GM19372 (cell line): Measurements from ENCODE around the gene TMEM178B.
"Not testable (repeated sequence)": the region's sequence is repeated elsewhere in the genome, so short reads cannot be mapped to it uniquely, and the experiment has no call there.

Experiments used
- ATAC-seq: cut with Tn5 transposase; IDR thresholded peaks from one replicate; pipeline ENCODE4 v1.9.1; 2021; ENCODE audit warnings: mild to moderate bottlenecking, low read depth, moderate library complexity; ENCODE audit not compliant: unreplicated experiment

Gene TMEM178B

DNA sequence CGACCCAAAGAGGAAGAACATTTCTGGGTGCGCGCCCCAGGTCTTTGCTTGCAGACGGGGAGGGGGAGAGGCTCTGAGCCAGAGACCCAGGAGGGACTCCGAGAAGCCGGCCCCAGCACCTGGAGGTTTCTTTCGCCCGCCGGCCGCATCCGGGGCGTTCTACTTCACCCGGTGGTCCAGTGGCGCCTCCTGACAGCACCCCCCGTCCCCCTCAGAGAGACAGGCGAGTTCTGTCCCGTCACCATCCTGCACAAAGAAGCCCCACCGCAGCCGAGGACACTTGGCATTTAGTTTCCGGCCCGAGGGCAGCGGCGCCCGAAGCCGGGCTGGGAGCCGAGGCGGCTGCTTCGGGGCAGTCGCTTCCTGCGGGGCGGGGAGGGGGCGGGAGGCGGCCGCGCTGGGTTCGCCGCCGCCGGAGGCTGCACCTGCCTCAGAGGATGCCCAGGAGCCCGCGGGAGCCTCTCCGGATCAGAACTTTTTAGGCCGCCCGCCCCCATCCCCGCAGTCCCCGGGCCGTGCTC is at the start of gene TMEM178B:
Gene TMEM178B (plus strand): TSS at position 424 of the 521 bp plus-strand sequence.
- ATAC-seq: no peak

DNA sequence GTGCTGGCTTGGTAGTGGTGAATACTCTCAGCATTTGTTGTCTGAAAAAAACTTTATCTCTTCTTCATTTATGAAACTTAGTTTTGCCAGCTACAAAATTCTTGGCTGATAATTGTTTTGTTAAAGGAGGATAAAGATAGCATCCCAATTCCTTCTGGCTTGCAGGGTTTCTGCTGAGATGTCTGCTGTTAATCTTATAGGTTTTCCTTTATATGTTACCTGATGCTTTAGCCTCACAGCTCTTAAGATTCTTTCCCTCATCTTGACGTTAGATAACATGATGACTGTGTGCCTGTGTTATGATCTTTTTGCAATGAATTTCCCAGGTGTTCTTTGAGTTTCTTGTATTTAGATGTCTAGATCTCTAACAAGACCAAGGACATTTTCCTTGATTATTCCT is 49.2 kb upstream of the TMEM178B start:
- no peak for ATAC-seq

DNA sequence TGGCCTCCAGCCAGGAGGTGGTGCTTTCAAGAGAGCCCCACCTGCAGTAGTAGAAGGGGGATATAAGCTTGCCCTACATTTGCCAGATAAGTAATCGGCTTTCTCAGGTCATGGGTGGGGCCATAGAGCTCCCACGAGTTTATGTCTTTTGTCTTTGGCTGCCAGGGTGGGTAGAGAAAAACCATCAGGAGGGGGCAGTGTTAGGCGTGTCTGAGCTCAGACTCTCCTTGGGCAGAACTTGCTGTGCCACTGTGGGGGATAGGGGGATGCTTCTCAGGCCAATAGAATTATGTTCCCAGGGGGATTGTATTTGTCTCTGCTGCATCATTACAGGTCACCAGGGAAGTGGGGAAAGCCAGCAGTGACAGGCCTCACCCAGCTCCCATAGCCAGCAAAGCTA is 46.8 kb upstream of the TMEM178B start:
- no peak for ATAC-seq

DNA sequence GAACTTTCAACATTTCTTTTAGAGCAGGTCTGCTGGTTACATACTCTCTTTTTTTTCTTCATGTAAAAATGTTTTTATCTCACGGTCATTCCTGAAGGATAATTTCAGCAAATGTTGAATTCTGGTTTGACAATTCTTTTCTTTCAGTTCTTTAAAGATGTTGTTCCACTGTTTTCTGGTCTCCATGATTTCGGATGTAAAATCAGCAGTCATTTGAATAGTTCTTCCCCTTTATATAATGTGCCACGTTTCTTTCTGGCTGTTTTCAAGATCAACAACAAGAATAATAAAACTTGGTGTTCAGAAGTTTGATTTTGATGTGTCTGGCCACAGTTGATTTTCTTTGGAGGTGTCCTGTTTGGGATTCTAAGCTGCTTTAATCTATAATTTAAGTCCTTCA is 45.1 kb upstream of the TMEM178B start:
- ATAC-seq: no peak

DNA sequence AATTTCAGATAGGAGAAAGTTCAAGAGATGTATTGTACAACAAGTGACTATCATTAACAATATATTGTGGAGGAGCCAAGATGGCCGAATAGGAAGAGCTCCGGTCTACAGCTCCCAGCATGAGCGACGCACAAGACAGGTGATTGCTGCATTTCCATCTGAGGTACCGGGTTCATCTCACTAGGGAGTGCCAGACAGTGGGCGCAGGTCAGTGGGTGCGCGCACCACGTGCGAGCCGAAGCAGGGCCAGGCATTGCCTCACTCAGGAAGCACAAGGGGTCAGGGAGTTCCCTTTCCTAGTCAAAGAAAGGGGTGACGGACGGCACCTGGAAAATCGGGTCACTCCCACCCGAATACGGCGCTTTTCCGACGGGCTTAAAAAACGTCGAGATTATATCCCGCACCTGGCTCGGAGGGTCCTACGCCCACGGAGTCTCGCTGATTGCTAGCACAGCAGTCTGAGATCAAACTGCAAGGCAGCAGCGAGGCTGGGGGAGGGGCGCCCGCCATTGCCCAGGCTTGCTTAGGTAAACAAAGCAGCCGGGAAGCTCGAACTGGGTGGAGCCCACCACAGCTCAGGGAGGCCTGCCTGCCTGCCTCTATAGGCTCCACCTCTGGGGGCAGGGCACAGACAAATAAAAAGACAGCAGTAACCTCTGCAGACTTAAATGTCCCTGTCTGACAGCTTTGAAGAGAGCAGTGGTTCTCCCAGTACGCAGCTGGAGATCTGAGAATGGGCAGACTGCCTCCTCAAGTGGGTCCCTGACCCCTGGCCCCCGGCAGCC is 41.1 kb upstream of the TMEM178B start:
- ATAC-seq: not testable (repeated sequence)

DNA sequence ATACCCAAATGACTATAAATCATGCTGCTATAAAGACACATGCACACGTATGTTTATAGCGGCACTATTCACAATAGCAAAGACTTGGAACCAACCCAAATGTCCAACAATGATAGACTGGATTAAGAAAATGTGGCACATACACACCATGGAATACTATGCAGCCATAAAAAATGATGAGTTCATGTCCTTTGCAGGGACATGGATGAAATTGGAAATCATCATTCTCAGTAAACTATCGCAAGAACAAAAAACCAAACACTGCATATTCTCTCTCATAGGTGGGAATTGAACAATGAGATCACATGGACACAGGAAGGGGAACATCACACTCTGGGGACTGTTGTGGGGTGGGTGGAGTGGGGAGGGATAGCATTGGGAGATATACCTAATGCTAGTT is 35.8 kb upstream of the TMEM178B start:
- ATAC-seq: not testable (repeated sequence)

DNA sequence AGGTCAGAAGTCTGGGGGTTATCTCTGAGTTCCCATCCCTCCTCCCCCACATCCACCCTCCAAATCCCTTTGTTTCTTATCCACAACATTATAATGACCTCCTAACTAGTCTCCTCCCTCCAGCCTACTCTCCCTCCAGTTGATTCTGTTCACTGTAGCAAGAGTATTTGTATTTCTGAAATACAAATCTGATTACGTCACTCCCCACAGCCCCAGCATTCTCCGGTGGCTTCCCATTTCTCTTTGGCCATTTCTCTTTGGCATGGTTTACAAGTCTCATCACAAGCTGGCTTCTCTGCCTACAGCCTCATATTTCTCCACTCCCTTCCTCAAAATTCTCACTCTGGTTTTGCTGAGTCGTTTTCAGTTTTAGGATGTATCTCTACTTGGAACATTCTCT is 34.5 kb upstream of the TMEM178B start:
- no peak for ATAC-seq

DNA sequence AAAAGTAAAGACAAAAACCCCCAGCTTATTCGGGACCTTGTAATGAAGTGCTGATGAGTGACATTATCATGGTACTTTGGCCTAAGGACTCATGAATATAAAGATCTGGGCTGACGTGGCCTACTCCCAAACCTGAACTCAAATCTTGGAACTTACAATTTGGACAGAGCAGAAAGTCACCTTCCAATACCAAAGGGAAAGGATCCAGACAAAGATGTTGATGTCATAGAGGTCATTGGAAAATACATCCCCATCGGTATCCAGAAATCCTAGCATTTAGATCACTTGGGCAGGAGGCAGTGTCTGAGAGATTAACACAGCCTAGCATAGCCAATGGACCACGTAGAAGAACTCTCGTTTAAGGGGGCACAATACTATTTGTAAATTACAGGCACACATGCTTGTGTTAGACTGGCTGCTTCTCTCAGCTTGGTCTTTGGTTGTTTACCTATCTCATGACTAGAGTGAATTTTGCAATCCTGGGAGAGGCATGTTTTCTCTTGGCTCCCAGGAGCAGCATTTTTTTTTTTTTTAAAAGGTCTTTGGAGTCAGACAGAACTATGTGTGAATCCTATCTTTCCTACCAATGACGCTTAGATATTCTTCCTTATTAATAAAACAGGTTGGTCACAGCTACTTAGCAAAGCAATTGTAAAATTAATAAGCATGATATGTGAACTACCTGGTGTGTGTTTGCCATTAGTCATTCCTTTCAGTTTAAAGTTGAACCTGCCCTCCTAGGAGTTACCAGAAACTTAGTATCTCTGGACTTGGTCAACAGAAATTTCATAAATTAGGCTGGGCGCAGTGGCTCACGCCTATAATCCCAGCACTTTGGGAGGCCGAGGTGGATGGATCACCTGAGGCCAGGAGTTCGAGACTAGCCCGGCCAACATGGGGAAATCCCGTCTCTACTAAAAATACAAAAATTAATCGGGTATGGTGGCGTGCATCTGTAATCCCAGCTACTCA is 31.4 kb upstream of the TMEM178B start:
- no peak for ATAC-seq

DNA sequence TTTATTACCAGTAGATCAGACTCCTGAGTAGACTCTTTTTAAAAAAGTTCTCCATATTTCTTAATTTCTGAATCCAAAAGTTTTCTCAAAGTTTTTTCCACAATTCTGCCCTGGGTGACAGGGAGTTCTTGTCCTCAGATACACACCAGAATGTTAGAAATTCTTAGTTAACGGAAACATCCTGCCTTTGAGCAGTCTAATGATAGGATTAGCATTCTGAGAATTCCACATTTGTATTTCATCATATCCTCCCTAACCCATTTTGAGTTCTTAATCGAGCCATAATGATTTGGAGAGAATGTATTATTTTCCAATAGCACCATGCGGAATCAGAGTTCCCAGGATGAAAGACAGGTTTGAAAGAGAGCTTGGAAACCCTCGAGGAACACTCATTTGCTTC is 30.2 kb upstream of the TMEM178B start:
- ATAC-seq: no peak

DNA sequence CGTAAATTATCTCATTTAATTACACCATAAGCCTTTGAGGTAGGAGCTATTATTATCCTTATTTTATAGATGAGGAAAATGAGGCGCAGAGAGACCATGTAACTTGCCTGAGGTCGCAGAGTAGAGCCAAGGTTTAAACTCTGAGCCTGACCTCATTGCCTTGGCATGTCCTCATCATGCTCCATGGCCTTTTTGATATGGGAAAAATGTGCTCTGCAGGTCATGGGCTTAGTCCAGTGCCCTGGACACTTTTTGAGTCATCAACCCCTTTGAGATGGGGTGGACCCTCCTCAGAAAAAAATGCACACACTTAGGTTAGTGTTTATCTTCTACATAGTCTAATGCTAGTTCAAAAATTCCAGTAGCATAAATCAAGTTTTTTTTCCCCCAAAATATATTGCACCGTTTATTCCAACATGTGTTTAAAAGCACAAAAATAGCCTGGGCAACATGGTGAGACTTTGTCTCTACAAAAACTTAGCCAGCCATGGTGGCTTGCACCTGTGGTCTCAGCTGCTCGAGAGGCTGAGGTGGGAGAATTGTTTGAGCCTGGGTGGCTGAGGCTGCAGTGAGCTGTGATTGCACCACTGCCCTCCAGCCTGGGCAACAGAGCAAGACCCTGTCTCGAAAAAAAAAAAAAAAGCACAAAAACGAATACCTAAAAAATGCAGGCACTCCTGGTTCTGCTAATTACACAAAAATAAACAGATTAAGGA is 28.6 kb upstream of the TMEM178B start:
- ATAC-seq: no peak

DNA sequence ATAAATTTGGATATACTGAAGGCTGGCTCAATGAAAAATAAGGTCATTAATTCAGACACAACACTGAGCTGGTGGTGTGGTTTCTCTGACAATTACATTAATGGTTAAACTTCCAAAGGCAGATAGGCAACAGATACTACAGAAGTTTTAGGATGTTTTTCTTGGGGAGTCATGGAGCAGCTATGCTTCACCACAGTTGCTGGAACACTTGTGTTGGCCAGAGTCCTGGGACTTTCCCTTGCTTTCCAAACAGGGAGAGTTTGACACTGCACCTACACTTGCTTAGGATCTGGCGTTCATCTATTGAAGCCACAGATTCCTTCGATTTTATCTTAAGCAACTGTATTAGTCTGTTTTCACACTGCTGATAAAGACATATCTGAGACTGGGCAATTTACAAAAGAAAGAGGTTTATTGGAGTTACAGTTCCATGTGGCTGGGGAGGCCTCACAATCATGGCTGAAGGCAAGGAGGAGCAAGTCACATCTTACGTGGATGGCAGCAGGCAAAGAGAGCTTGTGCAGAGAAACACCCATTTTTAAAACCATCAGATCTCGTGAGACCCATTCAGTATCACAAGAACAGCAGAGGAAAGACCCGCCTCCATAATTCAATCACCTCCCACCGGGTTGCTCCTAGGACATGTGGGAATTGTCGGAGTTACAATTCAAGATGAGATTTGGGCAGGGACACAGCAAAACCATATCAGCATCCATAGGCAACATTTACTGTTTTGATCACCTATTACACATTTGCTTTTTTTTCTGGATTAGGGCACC is 27.8 kb upstream of the TMEM178B start:
- no peak for ATAC-seq

DNA sequence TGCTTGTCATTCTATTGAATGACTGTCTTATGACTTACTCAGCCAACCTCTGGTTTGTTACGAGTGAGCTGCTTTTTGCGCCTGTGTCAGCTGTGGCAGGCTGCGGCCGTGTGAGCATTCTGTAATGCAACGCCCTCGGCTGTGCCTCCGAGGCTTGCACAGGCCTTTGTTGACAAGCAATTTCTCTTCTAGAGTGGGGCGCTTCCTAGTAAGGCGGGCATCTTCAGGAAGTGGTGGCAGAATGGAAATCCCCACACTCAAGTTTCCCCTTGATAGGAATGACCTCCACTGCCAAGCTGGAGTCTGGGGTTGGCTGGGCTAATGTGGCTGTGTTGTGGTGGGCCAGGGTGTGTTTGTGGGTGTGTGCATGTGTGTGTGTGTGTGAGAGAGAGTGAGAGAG is 20.2 kb upstream of the TMEM178B start:
- no peak for ATAC-seq

DNA sequence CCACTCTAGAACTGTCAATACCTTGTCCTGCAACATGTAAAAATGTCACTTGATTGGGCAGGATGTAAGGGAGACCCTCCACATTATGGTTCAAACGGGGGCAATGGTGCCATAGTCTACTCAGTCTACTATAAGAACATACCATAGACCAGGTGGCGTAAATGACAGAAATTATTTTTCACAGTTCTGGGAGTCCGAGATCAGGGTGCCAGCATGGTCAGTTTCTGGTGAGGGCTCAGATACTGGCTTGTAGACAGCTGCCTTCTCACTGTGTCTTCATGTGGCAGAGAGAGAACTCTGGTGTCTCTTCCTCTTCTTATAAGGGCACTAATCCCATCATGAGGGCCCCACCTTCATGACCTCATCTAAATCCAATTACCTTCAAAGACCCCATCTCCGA is 18.7 kb upstream of the TMEM178B start:
- no peak for ATAC-seq

DNA sequence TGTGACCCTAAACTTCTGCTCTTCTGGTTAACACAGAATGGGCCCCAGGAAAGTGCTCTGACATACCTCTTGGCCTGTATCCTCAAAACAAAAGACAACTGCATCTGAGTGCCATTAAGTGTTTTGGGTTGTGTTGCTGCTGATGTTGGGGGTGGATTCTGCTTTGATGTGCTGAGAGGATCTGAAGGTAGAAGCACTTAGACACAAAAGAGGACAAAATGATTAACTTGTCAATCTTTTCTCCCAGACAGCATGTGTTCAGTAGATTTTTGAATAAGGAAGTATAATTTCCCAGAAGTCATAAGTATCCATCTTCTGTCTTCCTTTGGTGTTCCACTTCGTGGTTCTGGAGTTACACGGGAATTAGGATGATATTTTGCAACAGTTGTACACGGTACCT is 16.1 kb upstream of the TMEM178B start:
- no peak for ATAC-seq

DNA sequence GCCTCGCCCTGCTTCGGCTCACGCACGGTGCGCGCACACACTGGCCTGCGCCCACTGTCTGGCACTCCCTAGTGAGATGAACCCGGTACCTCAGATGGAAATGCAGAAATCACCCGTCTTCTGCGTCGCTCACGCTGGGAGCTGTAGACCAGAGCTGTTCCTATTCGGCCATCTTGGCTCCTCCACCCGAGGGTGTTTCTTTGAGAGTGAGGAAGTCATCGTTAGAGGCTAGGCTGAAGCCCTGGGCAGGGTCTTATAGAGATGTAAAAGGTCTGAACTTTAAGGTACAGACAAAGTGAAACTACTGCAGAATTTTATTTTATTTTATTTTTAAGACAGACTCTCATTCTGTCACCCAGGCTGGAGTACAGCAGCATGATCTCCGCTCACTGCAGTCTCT is 6.0 kb upstream of the TMEM178B start:
- not testable (repeated sequence) for ATAC-seq

DNA sequence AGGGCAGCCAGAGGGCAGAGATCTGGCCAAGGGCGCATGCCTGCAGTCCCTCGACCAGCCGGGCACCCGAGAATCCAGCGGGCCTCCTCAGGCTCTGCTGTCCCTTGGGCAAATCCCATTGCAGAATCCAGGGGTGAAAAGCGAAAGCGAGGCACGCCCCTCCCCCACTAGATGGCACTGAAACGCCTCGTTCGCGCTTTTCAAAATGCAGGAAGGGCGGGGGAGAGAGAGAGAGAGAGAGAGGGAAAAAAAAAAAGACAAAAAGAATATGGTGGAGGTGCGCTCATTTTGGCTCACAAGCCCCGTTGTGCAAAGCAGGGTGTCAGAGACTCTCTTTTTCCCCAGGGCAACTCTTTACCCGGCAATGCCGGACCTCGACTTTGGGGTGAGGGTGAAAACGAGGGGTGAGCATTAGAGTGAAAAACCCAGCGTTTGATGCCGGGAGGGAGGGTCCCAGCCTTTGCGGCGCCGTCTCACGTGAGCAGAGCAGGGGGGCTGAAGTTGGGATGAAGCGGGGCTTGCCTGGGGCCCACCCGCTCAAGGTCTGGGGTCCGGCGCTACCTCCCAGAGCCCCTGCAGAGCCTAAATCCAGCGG is 2.5 kb upstream of the TMEM178B start:
- no peak for ATAC-seq

DNA sequence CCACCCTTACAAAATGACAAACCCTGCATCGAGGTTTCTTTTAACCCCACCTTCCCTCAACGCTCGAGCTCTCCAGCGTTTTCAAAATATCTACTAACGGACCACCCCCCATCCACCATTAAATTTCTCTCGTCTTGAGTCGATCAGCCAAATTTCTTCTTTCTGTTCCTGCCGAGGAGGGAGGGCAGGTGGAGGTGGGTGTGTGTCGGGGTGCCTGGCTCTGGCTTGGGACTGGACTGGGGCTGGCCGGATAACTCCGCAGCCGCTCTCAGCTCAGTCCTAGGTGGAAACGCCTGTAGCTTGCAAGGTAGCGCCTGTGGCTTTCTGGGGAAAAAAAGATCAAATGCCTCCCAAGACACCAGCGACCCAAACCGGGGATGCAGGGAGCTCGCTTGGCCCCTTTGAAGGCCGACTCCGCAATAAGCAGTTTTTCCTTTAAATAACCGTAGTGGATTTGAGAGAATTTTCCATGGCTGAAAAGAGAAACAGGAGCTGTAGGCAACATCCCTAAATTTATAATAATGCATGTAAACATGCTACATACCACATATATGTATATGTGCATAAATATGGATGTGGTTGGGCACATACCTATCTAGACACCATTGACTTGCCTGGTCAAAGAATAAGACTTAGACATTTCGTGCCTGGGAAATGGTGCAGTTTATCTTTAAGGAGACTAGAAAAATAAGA is 1.9 kb upstream of the TMEM178B start:
- ATAC-seq: no peak

DNA sequence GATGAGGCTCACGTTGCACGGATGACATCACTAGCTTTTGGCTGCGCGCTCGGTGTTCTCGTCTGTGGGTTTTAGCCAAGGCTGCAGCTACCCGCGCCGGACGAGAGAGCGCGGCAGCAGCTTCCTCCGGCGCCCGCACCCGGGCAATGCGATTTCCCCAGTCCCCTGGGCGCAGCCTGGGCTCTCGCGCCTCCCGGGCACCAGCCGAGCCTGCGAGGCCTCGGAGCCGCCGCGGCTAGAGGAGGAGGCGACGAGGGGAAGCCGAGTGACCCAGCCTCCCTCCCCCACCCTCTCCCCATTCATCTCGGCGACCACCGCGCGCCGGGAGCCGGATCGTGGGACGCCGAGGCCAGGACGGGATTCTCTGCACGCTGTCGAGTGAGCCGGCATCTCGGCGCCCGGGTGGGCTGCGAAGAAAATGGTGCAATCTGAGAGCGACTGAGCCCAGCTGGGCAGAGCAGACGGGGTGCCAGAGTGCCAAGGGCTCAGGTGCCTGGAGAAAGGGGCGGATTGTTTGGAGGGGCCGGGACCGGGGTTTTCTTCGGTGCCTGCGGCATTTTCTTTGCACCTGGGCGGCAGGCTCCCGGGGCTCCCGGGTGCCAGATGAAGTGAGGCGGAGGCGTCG is 1.2 kb upstream of the TMEM178B start:
- ATAC-seq: no peak
